Keratinocyte (primary cell): ENCODE measurements around the gene FARP1.

ENCODE experiments used
- CTCF ChIP-seq, 3 experiments: IDR thresholded peaks in 1 of 3; conservative IDR thresholded peaks in 1 of 3; optimal IDR thresholded peaks in 1 of 3; 2 replicates in 2 of 3; 3 replicates in 1 of 3; pipeline versions ENCODE3 to v1.5.1; 2011; ENCODE audit warnings: low read length in 3 of 3, mild to moderate bottlenecking in 3 of 3, moderate library complexity in 2 of 3, control low read depth in 1 of 3, inconsistent platforms in 1 of 3; ENCODE audit not compliant: insufficient read depth in 2 of 3; ENCODE audit errors: extremely low read depth in 1 of 3
- EZH2 ChIP-seq: IDR thresholded peaks from one replicate; pipeline ENCODE4 v1.6.1; 2012; ENCODE audit warnings: inconsistent platforms, mild to moderate bottlenecking, low read length, moderate library complexity

GRCh38 chr13:98339684-98340425 is 197.0 kb downstream of the FARP1 start:
- TF ChIP-seq CTCF (optimal IDR thresholded peaks at IDR 0.05 in 1 of 3, IDR thresholded peaks at IDR 0.05 in 1 of 3, conservative IDR thresholded peaks at IDR 0.05 in 1 of 3; ENCODE audit: extremely low read depth in 1 of 3, insufficient read depth in 2 of 3, low read length in 3 of 3) = no peak
- no peak for TF ChIP-seq EZH2
